ENCODE measurements around the gene ODC1. TPM values are rescaled to one million over a fixed set of nuclear protein-coding genes. Genes with fewer than 3 reads are reported as not detected.

Gene ODC1
- polyA plus RNA-seq, 1 of the 3 experiments (the other 2 are of a cell fraction), result 253 TPM

DNA sequence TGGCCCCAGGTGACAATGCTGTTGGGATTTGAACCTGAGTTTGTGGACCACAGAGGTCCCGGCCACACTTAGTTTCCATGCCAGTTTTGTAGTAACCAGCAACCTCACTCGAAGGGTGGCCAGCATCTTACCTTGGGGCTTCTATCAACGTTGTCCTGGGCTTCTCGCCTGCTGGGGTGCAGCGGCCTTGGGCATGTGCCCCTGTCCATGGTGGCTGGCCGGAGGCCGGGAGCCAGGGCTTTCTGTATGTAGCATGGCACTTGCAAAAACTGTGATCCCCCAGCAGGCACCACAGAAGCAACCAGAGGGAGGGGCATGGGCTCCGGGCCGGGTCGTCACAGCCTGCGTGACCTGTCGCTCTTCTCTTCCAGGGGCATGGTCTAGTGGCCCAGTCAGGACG, 51.7 kb downstream of the ODC1 start:
- ChIA-PET CTCF (interaction anchor here (1.2 to 5.0 kb wide), 3 partner anchors 12 to 271 kb away, joined by 3 to 53 read pairs (median 28); no protein-coding TSS in a partner anchor), POLR2A (no interaction called here)
- peaks cover 3 to 70% of the 10 kb centered on the region in 2 experiments; a peak in 3 of 4 replicates for H3K4me1 ChIP-seq (ENCODE audit: control insufficient read depth in 1 of 2, insufficient read depth in 2 of 2, low read depth in 1 of 2, low read length in 1 of 2)
- H3K79me2 ChIP-seq (ENCODE audit: insufficient read depth), result 0 out of 2 replicates have a peak, but pooled peaks cover 4% of the 10 kb centered on the region
- 0 out of 2 replicates have a peak, but pooled peaks cover 4% of the 10 kb centered on the region for H4K20me1 ChIP-seq (ENCODE audit: insufficient read depth)
- no peak overlapping the region for H3K9ac ChIP-seq
- H3F3A ChIP-seq (replicated peaks; ENCODE audit: insufficient read depth), result no peaks in the 10 kb centered on the region
- no peak overlapping the region for H3K4me3 ChIP-seq (ENCODE audit: low read depth in 2 of 2, low read length in 1 of 2)
- peaks cover 0 to 4% of the 10 kb centered on the region in 2 experiments for H3K36me3 ChIP-seq (replicated peaks in 1 of 2; ENCODE audit: control insufficient read depth in 1 of 2, insufficient read depth in 2 of 2, low read length in 1 of 2)
- DNase-seq, result no peak
- WGBS (ENCODE audit: low lambda C conversion rate), result 95% methylated on average over 11 of the region's 13 CpGs
- H3K9me2 ChIP-seq, result no peaks in the 10 kb centered on the region
- peak overlapping the region in 1 of 2 experiments; percentile 56; a peak in 1 of 4 replicates for H3K27ac ChIP-seq (ENCODE audit: low read depth in 2 of 2, low read length in 1 of 2)
- H3K9me3 ChIP-seq, result no peaks in the 10 kb centered on the region
- H3K27me3 ChIP-seq (ENCODE audit: insufficient read depth), result no peaks in the 10 kb centered on the region
- no peak for TF ChIP-seq FOXM1 (IDR thresholded peaks at IDR 0.05; ENCODE audit: low read depth)
- TF ChIP-seq, protein P1, sequence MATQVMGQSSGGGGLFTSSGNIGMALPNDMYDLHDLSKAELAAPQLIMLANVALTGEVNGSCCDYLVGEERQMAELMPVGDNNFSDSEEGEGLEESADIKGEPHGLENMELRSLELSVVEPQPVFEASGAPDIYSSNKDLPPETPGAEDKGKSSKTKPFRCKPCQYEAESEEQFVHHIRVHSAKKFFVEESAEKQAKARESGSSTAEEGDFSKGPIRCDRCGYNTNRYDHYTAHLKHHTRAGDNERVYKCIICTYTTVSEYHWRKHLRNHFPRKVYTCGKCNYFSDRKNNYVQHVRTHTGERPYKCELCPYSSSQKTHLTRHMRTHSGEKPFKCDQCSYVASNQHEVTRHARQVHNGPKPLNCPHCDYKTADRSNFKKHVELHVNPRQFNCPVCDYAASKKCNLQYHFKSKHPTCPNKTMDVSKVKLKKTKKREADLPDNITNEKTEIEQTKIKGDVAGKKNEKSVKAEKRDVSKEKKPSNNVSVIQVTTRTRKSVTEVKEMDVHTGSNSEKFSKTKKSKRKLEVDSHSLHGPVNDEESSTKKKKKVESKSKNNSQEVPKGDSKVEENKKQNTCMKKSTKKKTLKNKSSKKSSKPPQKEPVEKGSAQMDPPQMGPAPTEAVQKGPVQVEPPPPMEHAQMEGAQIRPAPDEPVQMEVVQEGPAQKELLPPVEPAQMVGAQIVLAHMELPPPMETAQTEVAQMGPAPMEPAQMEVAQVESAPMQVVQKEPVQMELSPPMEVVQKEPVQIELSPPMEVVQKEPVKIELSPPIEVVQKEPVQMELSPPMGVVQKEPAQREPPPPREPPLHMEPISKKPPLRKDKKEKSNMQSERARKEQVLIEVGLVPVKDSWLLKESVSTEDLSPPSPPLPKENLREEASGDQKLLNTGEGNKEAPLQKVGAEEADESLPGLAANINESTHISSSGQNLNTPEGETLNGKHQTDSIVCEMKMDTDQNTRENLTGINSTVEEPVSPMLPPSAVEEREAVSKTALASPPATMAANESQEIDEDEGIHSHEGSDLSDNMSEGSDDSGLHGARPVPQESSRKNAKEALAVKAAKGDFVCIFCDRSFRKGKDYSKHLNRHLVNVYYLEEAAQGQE (IDR thresholded peaks at IDR 0.05; ENCODE audit: low read depth, low read length), result peak; percentile 83
- H3K4me2 ChIP-seq, result no peak overlapping the region
- no peak overlapping the region for H2AFZ ChIP-seq (ENCODE audit: low read depth)

DNA sequence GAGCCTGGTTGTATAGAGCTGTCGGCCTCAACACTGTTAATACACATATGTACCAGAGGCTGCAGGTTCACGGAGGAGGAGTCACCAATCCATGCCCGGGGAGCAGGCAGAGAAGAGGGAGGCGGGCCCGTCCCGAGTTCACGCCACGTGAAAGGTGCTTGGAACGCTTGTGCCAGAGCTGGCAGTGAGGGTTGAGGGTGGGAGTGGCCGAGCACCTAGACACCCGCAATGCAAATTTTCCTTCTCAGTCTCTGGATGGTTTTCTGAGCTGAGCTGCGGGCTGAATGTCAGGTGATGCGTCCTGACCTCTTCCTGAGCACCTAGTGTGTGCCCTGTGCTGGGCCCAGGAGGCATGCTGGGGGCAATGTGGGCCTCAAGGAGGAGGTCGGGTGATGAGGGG, 52.2 kb downstream of the ODC1 start:
- no peaks in the 10 kb centered on the region for H3F3A ChIP-seq (replicated peaks; ENCODE audit: insufficient read depth)
- no peak overlapping the region for H2AFZ ChIP-seq (ENCODE audit: low read depth)
- peaks cover 0 to 4% of the 10 kb centered on the region in 2 experiments for H3K36me3 ChIP-seq (replicated peaks in 1 of 2; ENCODE audit: control insufficient read depth in 1 of 2, insufficient read depth in 2 of 2, low read length in 1 of 2)
- H3K4me2 ChIP-seq, result no peak overlapping the region
- H3K4me3 ChIP-seq (ENCODE audit: low read depth in 2 of 2, low read length in 1 of 2), result no peak overlapping the region
- CTCF ChIA-PET, result interaction anchor here (1.4 to 5.0 kb wide), 2 partner anchors 14 to 72 kb away, joined by 3 to 53 read pairs; no protein-coding TSS in a partner anchor
- no peaks in the 10 kb centered on the region for H3K9me3 ChIP-seq
- no peak overlapping the region for H3K9ac ChIP-seq
- H3K9me2 ChIP-seq, result no peaks in the 10 kb centered on the region
- WGBS (ENCODE audit: low lambda C conversion rate), result 93% methylated on average over 14 of the region's 14 CpGs
- H3K27ac ChIP-seq (ENCODE audit: low read depth in 2 of 2, low read length in 1 of 2), result peak overlapping the region in 1 of 2 experiments; percentile 56; a peak in 2 of 4 replicates
- H3K27me3 ChIP-seq (ENCODE audit: insufficient read depth), result no peaks in the 10 kb centered on the region
- POLR2A ChIA-PET, result no interaction called here
- H3K4me1 ChIP-seq (ENCODE audit: control insufficient read depth in 1 of 2, insufficient read depth in 2 of 2, low read depth in 1 of 2, low read length in 1 of 2), result peaks cover 3 to 71% of the 10 kb centered on the region in 2 experiments; a peak in 3 of 4 replicates
- 0 out of 2 replicates have a peak, but pooled peaks cover 4% of the 10 kb centered on the region for H3K79me2 ChIP-seq (ENCODE audit: insufficient read depth)
- H4K20me1 ChIP-seq (ENCODE audit: insufficient read depth), result 0 out of 2 replicates have a peak, but pooled peaks cover 4% of the 10 kb centered on the region
- no peak for DNase-seq
- no peak for TF ChIP-seq NRF1 (IDR thresholded peaks at IDR 0.05; ENCODE audit: low read depth, low read length)
- TF ChIP-seq FOXM1 (IDR thresholded peaks at IDR 0.05; ENCODE audit: low read depth), result no peak
- TF ChIP-seq CHD2 (IDR thresholded peaks at IDR 0.05; ENCODE audit: low read length, partially characterized antibody), result no peak
- TF ChIP-seq FOSL2 (IDR thresholded peaks at IDR 0.05; ENCODE audit: borderline replicate concordance, low read depth), result no peak
- TF ChIP-seq, protein P2, sequence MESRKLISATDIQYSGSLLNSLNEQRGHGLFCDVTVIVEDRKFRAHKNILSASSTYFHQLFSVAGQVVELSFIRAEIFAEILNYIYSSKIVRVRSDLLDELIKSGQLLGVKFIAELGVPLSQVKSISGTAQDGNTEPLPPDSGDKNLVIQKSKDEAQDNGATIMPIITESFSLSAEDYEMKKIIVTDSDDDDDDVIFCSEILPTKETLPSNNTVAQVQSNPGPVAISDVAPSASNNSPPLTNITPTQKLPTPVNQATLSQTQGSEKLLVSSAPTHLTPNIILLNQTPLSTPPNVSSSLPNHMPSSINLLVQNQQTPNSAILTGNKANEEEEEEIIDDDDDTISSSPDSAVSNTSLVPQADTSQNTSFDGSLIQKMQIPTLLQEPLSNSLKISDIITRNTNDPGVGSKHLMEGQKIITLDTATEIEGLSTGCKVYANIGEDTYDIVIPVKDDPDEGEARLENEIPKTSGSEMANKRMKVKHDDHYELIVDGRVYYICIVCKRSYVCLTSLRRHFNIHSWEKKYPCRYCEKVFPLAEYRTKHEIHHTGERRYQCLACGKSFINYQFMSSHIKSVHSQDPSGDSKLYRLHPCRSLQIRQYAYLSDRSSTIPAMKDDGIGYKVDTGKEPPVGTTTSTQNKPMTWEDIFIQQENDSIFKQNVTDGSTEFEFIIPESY (IDR thresholded peaks at IDR 0.05; ENCODE audit: borderline replicate concordance, low read depth), result no peak
- TF ChIP-seq, protein P3, sequence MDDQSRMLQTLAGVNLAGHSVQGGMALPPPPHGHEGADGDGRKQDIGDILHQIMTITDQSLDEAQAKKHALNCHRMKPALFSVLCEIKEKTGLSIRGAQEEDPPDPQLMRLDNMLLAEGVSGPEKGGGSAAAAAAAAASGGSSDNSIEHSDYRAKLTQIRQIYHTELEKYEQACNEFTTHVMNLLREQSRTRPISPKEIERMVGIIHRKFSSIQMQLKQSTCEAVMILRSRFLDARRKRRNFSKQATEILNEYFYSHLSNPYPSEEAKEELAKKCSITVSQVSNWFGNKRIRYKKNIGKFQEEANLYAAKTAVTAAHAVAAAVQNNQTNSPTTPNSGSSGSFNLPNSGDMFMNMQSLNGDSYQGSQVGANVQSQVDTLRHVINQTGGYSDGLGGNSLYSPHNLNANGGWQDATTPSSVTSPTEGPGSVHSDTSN (IDR thresholded peaks at IDR 0.05), result no peak
- no peak for TF ChIP-seq YY1 (IDR thresholded peaks at IDR 0.05; ENCODE audit: low read depth)
- TF ChIP-seq TEAD4 (IDR thresholded peaks at IDR 0.05; ENCODE audit: borderline replicate concordance, insufficient read depth), result no peak
- TF ChIP-seq FOXJ3 (CRISPR knock-in tag; IDR thresholded peaks at IDR 0.05), result no peak
- TF ChIP-seq SIN3A (IDR thresholded peaks at IDR 0.05; ENCODE audit: borderline replicate concordance, low read depth, low read length), result no peak
- TF ChIP-seq SMC3 (IDR thresholded peaks at IDR 0.05; ENCODE audit: low read depth, low read length), result no peak
- TF ChIP-seq, protein P4, sequence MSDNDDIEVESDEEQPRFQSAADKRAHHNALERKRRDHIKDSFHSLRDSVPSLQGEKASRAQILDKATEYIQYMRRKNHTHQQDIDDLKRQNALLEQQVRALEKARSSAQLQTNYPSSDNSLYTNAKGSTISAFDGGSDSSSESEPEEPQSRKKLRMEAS (IDR thresholded peaks at IDR 0.05; ENCODE audit: low read depth), result no peak
- TF ChIP-seq JUND (IDR thresholded peaks at IDR 0.05), result no peak
- no peak for TF ChIP-seq EP300 (IDR thresholded peaks at IDR 0.05; ENCODE audit: borderline replicate concordance in 1 of 2, low read depth in 1 of 2, low read length in 1 of 2)
- TF ChIP-seq GABPA (IDR thresholded peaks at IDR 0.05; ENCODE audit: low read depth), result no peak
- TF ChIP-seq EZH2phosphoT487 (IDR thresholded peaks at IDR 0.05; ENCODE audit: borderline replicate concordance, low read depth), result no peak
